HL-60/S4 treated with phorbol 12-myristate 13-acetate at 8.2 ng/mL for 4 days and 3 days (cell line): Measurements from ENCODE around the gene RAPGEF6.

Experiments used
- in situ Hi-C: fragments of 300-500 bp; cut with MboI; formaldehyde crosslinking; loops from 2 replicates; pipeline ENCODE4 v1.15.0; 2022; ENCODE audit warnings: low sequenced_read_pairs

Gene RAPGEF6

DNA sequence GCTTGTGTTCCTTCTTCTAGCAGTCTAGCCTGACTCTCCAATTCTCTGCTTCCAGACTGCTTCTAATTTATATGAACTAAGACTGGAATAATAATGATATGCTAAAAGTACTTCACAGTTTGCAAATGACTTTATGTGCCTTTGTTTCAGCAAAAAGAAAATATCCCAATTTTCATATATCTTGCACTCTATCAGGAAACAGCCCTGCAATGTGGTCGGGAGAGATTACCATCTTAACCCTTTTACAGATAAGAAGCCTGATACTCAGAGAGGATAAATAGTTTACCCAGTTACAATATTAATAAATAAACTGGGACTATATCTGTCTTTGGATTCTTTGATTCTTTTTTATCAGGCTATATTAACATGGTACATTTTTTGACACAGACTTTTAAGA lies 245.2 kb downstream of the RAPGEF6 start:
- in situ Hi-C loops = loop anchor here (25.0 kb wide), 1 partner anchor 228 kb away; the partner anchor contains the start of genes HINT1 and LYRM7

- in situ Hi-C loops = loop anchor here (25.0 kb wide), 1 partner anchor 227 kb away; the partner anchor contains the start of genes HINT1 and LYRM7
Observed at GRCh38 chr5:131389096-131389868, 245.7 kb downstream of the RAPGEF6 start.

DNA sequence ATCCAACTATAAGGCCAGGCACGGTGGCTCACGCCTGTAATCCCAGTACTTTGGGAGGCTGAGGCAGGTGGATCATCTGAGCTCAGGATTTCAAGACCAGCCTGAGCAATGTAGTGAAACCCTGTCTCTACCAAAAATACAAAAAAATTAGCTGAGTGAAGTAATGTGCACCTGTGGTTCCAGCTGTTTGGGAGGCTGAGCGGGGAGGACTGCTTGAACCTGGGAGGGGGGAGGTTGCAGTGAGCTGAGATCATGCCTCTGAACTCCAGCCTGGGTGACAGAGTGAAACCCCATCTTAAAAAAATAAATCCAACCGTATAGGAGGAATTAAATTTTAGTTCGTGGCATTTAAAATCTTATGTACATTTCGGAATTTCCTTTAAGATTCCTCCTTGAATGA lies 247.8 kb downstream of the RAPGEF6 start:
- in situ Hi-C loops = loop anchor here (25.0 kb wide), 1 partner anchor 225 kb away; the partner anchor contains the start of genes HINT1 and LYRM7

DNA sequence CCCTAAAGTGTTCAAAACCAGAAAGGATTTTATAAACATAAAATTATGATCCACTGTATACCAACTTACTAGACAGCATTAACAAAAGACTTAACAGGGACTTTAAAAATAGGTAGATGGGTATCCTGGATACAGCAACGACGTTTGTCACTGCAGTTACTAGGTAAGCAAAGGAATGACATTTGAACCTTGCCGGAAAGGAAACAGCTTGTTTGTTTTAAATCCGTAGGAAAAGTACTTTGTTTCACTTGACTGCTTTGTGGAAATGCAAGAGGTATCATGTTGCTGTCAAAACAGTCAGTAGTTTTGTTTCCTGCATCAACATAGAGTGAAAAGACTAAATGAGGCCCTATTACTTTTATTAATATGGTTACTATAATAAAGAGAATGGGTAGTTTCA lies 248.2 kb downstream of the RAPGEF6 start:
- in situ Hi-C loops = loop anchor here (25.0 kb wide), 1 partner anchor 224 kb away; the partner anchor contains the start of genes HINT1 and LYRM7

GRCh38 chr5:131386124-131386523 lies 248.9 kb downstream of the RAPGEF6 start:
- in situ Hi-C loops = loop anchor here (25.0 kb wide), 1 partner anchor 224 kb away; the partner anchor contains the start of genes HINT1 and LYRM7

DNA sequence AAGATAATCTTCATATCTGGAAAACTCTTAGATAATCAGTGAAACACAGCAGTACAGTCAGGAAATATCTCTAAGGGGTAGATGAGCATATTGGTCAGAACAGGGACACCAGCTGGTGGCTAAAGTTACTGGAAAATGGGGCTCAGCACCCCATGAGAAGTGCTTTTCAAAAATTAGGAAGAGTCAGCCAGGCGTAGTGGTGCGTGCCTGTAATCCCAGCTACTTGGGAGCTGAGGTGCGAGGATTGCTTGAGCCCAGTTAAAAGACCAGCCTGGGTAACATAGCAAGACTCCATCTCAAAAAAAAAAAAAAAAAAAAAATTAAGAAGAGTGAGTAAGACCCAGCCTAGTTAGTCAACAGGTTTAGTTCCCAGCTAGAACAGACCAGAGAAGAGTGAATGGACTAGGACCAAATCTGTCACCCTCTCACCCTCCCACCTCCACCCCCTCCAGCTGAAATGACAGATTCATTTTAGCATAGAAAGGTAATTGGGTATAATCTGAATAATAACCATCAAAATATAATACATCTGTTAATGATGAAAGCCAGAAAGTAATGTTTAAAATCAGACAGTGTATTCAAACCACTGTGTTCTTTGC lies 250.3 kb downstream of the RAPGEF6 start:
- in situ Hi-C loops = loop anchor here (25.0 kb wide), 1 partner anchor 222 kb away; the partner anchor contains the start of genes HINT1 and LYRM7

DNA sequence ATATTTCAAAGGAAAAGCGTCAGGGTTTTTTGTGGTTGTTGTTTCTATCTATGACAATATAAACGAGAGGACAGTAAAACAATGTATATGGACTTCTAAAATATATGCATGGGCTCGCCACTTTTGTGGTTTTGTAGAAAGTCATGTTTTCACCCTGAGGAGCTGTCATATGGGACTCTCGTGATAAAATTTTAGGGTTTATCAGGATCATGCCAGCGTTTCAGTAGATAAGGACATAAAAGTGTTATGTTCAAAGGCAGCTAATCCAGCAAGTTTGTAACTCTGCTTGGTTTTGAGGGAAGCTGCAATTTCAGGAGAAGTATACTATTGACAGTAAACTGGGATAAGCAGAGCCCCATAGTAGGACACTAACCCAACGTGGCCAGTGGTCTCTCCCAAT lies 250.9 kb downstream of the RAPGEF6 start:
- in situ Hi-C loops = loop anchor here (25.0 kb wide), 1 partner anchor 222 kb away; the partner anchor contains the start of genes HINT1 and LYRM7

DNA sequence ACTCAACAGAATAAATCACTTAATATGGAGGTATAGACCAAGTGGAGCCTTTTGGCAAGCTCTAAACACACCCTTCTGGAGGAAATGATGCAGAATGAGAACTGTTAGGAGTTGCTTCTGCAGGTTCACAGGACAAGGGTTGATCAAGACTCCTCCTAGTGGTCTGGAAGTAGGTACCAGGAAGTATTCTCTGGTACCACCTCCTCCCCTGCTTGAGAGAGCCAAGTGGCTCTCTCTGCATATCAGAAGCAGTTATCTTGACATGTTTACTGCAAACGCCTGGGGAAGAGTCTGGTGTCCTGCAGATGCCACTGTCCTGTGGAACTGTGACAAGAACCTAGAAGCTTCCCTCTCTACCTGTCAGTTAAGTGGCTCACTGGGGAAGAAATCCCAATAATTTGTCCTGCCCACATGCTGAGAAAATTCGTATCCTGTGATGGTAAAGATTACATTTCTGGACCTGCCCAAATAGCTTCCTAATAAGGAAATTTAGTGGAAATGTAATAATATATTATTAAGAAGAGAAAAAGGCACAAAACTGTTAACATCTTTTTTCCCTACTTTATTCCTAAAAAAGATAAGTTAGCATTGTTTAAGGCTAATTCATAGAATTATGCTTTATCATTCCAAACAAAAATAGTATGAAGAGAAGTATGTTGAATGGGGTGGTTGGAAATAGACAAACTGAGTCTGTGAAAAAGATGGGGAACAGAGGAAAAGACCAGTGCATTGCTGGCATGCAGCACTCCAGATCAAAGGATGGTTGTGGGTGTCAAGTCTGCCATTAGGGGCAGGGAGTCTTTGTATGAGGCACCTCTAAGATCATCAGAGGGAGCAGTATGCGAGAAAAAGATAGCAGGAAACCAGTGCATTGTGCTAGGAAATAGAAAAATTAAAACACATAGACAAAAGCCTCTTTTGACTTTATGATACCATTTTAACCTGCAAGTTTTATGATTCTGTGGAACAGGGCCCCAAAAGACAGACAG lies 252.3 kb downstream of the RAPGEF6 start:
- in situ Hi-C loops = loop anchor here (25.0 kb wide), 1 partner anchor 220 kb away; the partner anchor contains the start of genes HINT1 and LYRM7

- in situ Hi-C loops = loop anchor here (25.0 kb wide), 1 partner anchor 219 kb away; the partner anchor contains the start of genes HINT1 and LYRM7
Observed at GRCh38 chr5:131381777-131382176, 253.3 kb downstream of the RAPGEF6 start.

GRCh38 chr5:131381021-131381420 lies 254.0 kb downstream of the RAPGEF6 start:
- in situ Hi-C loops = loop anchor here (25.0 kb wide), 1 partner anchor 219 kb away; the partner anchor contains the start of genes HINT1 and LYRM7

DNA sequence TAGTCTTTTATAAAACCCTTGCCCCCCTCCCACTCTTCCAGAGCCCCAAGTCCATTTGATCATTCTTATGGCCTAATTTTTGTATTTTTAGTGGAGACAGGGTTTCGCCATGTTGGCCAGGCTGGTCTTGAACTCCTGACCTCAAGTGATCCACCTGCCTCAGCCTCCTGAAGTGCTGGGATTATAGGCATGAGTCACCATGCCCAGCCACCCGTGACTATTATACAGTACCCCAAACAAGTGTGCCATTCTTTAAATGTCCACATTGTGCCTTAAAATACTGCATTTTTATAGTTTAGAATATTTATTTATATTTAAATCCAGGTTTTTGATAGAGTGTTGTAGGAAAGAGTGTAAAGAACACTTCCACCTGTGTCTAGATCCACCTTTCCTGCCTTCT lies 254.8 kb downstream of the RAPGEF6 start:
- in situ Hi-C loops = loop anchor here (25.0 kb wide), 1 partner anchor 218 kb away; the partner anchor contains the start of genes HINT1 and LYRM7

DNA sequence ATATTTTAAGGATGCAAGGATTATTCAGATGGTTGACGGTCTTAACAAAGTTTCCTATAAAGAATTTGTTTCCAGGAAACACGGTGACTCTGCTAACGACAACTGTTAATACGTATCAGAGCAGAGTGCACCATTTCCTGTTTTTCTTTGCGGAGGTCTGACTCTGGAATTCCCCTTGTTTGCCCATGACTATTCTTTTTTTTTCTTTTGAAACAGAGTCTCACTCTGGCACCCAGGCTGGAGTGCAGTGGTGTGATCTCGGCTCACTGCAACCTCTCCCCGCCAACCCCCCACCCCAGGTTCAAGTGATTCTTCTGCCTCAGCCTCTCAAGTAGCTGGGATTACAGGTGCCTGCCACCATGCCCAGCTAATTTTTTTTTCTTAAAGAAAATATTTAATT lies 255.3 kb downstream of the RAPGEF6 start:
- in situ Hi-C loops = loop anchor here (25.0 kb wide), 1 partner anchor 217 kb away; the partner anchor contains the start of genes HINT1 and LYRM7

- in situ Hi-C loops = loop anchor here (25.0 kb wide), 1 partner anchor 217 kb away; the partner anchor contains the start of genes HINT1 and LYRM7
Observed at GRCh38 chr5:131378721-131379541, 256.1 kb downstream of the RAPGEF6 start.

- in situ Hi-C loops = loop anchor here (25.0 kb wide), 1 partner anchor 216 kb away; the partner anchor contains the start of genes HINT1 and LYRM7
Observed at GRCh38 chr5:131377785-131378325, 257.2 kb downstream of the RAPGEF6 start.

DNA sequence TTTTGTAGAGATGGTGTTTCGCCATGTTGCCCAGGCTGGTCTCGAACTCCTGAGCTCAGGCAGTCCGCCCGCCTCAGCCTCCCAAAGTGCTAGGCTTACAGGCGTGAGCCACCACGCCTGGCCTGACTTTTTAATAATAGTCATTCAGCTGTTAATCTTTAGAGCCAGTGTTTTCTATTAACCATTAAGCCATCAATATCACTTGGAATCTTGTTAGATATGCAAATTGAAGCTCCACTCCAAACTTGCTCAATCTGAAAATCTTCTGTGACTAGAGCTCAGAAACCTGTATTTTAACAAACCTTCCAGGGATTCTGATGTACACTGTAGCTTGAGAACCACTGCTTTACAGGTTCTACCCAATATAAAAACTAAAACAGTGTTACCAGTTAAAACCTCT lies 257.7 kb downstream of the RAPGEF6 start:
- in situ Hi-C loops = loop anchor here (25.0 kb wide), 1 partner anchor 215 kb away; the partner anchor contains the start of genes HINT1 and LYRM7

DNA sequence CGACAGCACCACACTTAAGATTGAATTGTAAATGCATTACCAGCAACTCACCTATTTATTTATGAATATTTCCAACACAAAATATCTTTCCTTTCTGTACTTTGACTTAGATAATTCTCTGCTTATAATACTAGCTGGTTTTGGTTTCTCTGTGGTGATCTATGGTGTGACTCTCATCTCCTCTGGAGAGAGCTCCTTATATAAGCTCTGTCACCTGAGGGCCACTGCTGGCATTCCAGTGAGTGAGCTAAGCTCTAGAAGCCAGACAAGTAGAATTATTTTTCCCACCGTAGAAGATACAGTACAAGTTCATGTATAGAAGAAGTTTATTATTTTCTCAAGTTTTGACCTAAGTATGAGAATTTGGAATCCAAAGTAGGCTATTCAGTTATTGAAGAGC lies 259.7 kb downstream of the RAPGEF6 start:
- in situ Hi-C loops = loop anchor here (25.0 kb wide), 1 partner anchor 213 kb away; the partner anchor contains the start of genes HINT1 and LYRM7
